ENCODE data around the gene LCT. TPM values are rescaled to one million over a fixed set of nuclear protein-coding genes. Genes with fewer than 3 reads are reported as not detected.
"Not testable (repeated sequence)": the region's sequence is repeated elsewhere in the genome, so short reads cannot be mapped to it uniquely, and the experiment has no call there.

The LCT gene
- total RNA-seq, 2 experiments from 2014 or later: 0.12 to 0.19 TPM

- DNase-seq: no peak
- CTCF ChIA-PET: interaction anchor here (1.0 to 1.1 kb wide), 3 partner anchors 12 to 43 kb away, joined by 3 read pairs; no protein-coding TSS in a partner anchor
- POLR2A ChIA-PET: no interaction called here
- Mint-ChIP-seq H3K36me3 (ENCODE audit: low read depth) (peaks cover 19% of the 10 kb centered on the region), H3K27ac (no peak overlapping the region), H3K4me3 (no peak overlapping the region), H3K4me1 (no peaks in the 10 kb centered on the region), H3K27me3 (no peaks in the 10 kb centered on the region), H3K9me3 (peaks cover 21% of the 10 kb centered on the region)
Measured at GRCh38 chr2:135803278-135803677, 33.7 kb downstream of the LCT start.

DNA sequence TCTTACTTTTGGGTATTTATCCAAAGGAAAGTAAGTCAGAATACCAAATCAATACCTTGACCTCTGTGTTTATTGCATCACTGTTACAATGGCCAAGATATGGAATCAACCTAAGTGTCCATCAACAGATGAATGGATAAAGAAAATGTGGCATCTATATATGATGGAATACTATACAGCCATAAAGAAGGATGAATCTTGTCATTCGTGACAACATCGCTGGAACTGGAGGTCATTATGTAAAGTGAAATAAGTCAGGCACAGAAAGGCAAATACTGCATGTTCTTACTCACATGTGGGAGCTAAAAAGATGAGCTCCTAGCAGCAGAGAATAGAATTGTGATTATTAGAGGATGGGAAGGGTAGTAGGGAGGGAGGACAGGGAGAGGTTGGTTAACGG is 34.6 kb downstream of the LCT start:
- POLR2A ChIA-PET: no interaction called here
- CTCF ChIA-PET: interaction anchor here (0.5 to 1.1 kb wide), 2 partner anchors 13 to 111 kb away, joined by 3 read pairs; no protein-coding TSS in a partner anchor
- Mint-ChIP-seq H3K36me3 (ENCODE audit: low read depth) (peaks cover 19% of the 10 kb centered on the region), H3K27ac (no peak overlapping the region), H3K27me3 (no peaks in the 10 kb centered on the region), H3K9me3 (peaks cover 21% of the 10 kb centered on the region), H3K4me3 (no peak overlapping the region), H3K4me1 (peaks cover 3% of the 10 kb centered on the region)
- no peak for DNase-seq

GRCh38 chr2:135800513-135801460 is 36.2 kb downstream of the LCT start:
- Mint-ChIP-seq H3K4me3 (no peak overlapping the region), H3K27ac (no peak overlapping the region)

DNA sequence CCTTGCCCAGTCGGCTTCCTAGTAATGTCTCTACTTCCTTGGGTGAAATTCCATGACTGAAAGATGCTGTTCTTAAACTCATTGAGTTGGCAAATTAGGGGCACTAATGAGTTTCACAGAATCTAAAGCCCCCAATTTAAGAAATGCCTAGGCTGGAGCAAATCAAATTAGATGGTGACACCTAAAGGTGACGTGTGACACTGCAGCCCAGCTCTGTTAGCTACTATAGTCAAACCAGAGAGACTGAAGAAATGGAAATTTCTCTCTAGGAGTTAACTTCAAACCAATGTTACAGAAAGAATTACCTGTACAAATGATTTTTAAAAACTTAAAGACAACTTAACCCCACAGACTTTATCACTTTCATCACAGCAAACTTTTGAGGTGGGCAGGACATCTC is 37.2 kb downstream of the LCT start:
- Mint-ChIP-seq H3K27me3 (no peaks in the 10 kb centered on the region), H3K36me3 (ENCODE audit: low read depth) (peaks cover 19% of the 10 kb centered on the region), H3K9me3 (peaks cover 21% of the 10 kb centered on the region), H3K27ac (no peak overlapping the region), H3K4me1 (peaks cover 8% of the 10 kb centered on the region), H3K4me3 (no peak overlapping the region)
- POLR2A ChIA-PET: no interaction called here
- DNase-seq: no peak
- CTCF ChIA-PET: interaction anchor here (2.6 kb wide), 1 partner anchor 19 kb away, joined by 6 read pairs; no protein-coding TSS in a partner anchor

More at GRCh38 chr2:135800513-135801460, 36.2 kb downstream of the LCT start:
- CTCF ChIA-PET: interaction anchor here (0.7 kb wide), 1 partner anchor 20 kb away, joined by 3 read pairs; no protein-coding TSS in a partner anchor
- H3K36me3 Mint-ChIP-seq (ENCODE audit: low read depth): peaks cover 19% of the 10 kb centered on the region
- H3K9me3 Mint-ChIP-seq: peaks cover 21% of the 10 kb centered on the region
- no peaks in the 10 kb centered on the region for H3K27me3 Mint-ChIP-seq
- peaks cover 3% of the 10 kb centered on the region for H3K4me1 Mint-ChIP-seq
- DNase-seq: no peak
- POLR2A ChIA-PET: no interaction called here

GRCh38 chr2:135798762-135799161 is 38.2 kb downstream of the LCT start:
- DNase-seq: no peak
- Mint-ChIP-seq H3K36me3 (ENCODE audit: low read depth) (peaks cover 19% of the 10 kb centered on the region), H3K4me3 (no peak overlapping the region), H3K27ac (no peak overlapping the region), H3K27me3 (no peaks in the 10 kb centered on the region), H3K9me3 (peaks cover 21% of the 10 kb centered on the region), H3K4me1 (peaks cover 12% of the 10 kb centered on the region)
- ChIA-PET POLR2A (no interaction called here), CTCF (interaction anchor here (0.7 to 3.3 kb wide), 12 partner anchors 8 to 485 kb away, joined by 3 to 49 read pairs (median 4); no protein-coding TSS in a partner anchor)

DNA sequence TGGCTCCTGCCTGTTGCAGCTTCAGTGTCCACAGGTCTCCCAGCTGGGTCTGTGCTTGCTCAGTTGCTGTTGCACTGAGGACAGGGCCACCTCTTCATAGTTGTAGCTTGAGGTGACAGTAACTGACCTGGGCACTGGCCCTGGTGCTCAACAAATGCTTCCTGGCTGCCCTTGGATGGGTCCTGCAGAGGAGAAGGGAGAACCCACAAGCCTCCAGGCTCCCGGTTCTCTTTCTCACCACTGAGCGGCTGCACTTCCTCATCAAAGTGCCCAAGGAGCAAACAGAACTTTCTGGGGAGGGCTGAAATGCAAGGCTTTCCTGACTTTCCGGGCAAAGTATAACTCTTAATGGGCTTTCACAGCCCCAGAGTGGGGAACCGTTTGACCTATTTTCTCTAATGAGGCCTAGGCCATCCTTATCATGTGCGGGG is 38.7 kb downstream of the LCT start:
- ChIA-PET POLR2A (no interaction called here), CTCF (interaction anchor here (0.7 to 3.3 kb wide), 21 partner anchors 8 to 589 kb away, joined by 3 to 49 read pairs (median 4); no protein-coding TSS in a partner anchor)
- no peak overlapping the region for H3K4me3 Mint-ChIP-seq
- peaks cover 19% of the 10 kb centered on the region for H3K36me3 Mint-ChIP-seq (ENCODE audit: low read depth)
- H3K4me1 Mint-ChIP-seq: peaks cover 12% of the 10 kb centered on the region
- no peak overlapping the region for H3K27ac Mint-ChIP-seq
- no peaks in the 10 kb centered on the region for H3K27me3 Mint-ChIP-seq
- no peak for DNase-seq
- H3K9me3 Mint-ChIP-seq: peaks cover 21% of the 10 kb centered on the region

DNA sequence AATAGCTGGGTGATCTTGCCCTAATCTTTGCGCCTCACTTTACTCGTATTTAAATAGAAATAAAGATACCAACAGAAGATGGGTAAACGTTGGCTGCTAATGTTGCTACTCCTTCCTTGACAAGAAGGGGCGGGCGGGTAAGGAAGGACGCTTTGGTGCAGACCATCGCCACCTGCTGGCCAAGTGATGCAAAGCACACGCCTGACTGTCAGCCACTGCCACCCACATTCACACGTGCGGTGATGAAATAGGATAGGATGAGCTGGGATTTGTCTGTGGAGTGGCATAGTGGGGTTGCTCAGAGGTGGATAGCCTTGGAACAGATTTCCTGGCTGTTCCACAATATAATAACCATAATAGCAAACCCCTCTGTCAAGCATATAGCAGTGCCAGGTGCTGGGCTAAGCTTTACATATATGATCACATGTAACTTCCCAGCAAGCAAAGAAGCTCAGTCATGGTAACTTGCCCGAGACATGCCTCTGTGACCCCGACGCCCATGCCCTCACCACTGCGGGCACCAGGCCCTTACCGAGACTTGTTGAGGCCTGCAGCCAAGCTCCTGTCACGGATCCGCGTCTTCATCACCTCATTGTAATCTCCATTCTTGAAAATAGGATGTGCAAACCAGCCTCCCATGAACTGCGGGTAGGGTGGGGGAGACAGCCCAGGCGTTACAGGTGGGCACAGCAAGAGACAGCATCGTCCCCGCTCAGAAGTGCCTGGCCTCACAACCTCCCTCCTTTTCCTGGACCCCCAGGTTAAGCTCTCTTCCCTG is 39.3 kb downstream of the LCT start:
- Mint-ChIP-seq H3K4me3 (no peak overlapping the region), H3K27ac (no peak overlapping the region), H3K27me3 (no peaks in the 10 kb centered on the region), H3K9me3 (peaks cover 21% of the 10 kb centered on the region), H3K36me3 (ENCODE audit: low read depth) (peaks cover 19% of the 10 kb centered on the region), H3K4me1 (peaks cover 15% of the 10 kb centered on the region)
- peak; percentile 84 for DNase-seq
- CTCF ChIA-PET: interaction anchor here (0.7 to 3.3 kb wide), 24 partner anchors 8 to 589 kb away, joined by 3 to 49 read pairs (median 4); no protein-coding TSS in a partner anchor
- POLR2A ChIA-PET: no interaction called here

DNA sequence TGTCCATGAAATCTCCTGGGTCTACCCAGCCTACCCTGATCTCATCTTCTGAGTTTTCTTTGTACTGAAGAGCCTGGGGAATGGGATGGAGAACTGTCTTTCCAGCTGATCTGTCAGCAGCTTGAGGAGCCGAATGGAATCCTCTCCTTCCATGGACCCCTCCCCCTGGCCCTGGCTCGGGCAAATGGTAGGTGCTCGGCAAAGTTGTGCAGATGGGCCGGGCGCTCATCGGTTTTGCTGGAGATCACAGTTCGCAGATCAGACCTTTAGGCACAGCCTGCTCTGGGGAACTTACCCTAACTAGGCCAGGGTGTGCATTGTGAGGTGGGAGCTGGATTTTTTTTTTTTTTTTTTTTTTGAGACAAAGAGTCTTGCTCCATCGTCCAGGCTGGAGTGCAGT is 40.4 kb downstream of the LCT start:
- Mint-ChIP-seq H3K4me1 (peaks cover 24% of the 10 kb centered on the region), H3K27me3 (no peaks in the 10 kb centered on the region), H3K4me3 (no peak overlapping the region), H3K36me3 (ENCODE audit: low read depth) (peaks cover 19% of the 10 kb centered on the region), H3K9me3 (peaks cover 17% of the 10 kb centered on the region), H3K27ac (no peak overlapping the region)
- ChIA-PET CTCF (interaction anchor here (1.0 to 3.3 kb wide), 8 partner anchors 10 to 111 kb away, joined by 3 to 49 read pairs (median 6); no protein-coding TSS in a partner anchor), POLR2A (no interaction called here)
- DNase-seq: no peak

DNA sequence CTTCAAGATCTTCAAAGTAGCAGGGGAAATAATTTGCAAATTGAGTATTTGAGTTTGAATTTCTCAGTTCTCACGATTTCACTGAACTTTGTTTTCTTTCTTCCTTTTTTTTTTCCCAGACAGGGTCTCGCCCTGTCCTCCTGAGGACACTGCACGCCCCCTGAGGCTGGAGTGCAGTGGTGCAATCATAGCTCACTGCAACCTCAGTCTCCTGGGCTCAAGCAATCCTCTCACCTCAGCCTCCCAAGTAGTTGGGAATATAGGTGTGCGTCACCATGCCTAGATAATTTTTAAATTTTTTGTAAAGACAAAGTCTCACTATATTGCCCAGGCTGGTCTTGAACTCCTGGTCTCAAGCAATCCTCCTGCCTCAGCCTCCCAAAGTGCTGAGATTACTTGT is 41.3 kb downstream of the LCT start:
- Mint-ChIP-seq H3K36me3 (ENCODE audit: low read depth) (peaks cover 13% of the 10 kb centered on the region), H3K4me1 (peaks cover 24% of the 10 kb centered on the region), H3K9me3 (peaks cover 11% of the 10 kb centered on the region)
- H3K27me3 Mint-ChIP-seq, CTCF ChIA-PET, H3K4me3 Mint-ChIP-seq, DNase-seq, POLR2A ChIA-PET, H3K27ac Mint-ChIP-seq: not testable (repeated sequence)

- H3K27me3 Mint-ChIP-seq: no peaks in the 10 kb centered on the region
- ChIA-PET POLR2A (no interaction called here), CTCF (interaction anchor here (1.1 to 2.0 kb wide), 3 partner anchors 13 to 28 kb away, joined by 3 to 6 read pairs (median 3); no protein-coding TSS in a partner anchor)
- no peak overlapping the region for H3K4me3 Mint-ChIP-seq
- H3K27ac Mint-ChIP-seq: no peak overlapping the region
- peaks cover 23% of the 10 kb centered on the region for H3K4me1 Mint-ChIP-seq
- no peaks in the 10 kb centered on the region for H3K9me3 Mint-ChIP-seq
- no peak for DNase-seq
- peaks cover 1% of the 10 kb centered on the region for H3K36me3 Mint-ChIP-seq (ENCODE audit: low read depth)
Measured at GRCh38 chr2:135792401-135793150, 44.4 kb downstream of the LCT start.

DNA sequence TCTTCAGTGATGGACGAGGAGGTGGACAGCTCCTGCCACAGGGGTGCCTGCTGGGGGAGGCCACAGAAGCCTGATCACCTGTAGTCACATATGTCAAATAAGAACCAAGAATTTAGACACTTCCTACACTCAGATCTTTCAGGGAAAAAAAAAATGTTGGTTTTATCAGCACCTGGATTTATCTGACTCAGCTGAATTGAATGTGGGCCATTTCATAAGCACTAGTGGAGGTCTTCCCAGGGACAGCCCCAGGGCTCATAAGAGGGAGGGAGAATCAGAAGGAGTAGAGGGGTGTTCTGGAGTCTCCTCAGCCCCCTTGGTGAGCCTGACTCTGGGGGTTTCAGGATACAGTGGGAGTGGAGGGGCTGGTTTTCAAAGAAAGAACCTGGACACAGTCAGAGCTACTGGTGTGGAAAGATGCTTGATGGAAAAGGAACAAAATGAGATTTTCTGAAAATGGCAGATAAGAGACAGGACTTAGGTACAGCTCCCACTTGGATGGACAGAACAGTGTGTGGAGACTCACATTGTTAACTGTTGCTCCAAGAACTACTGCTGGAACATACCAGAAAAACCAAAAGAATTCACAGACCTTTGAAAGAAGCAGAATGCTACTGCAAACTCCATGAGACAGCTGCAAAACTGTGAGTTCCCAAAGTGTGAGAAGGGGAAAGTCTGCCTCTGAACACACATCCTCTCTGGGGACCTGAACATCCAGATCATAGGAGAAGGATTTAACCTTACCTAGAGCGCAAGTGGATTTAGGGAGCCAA is 45.4 kb downstream of the LCT start:
- Mint-ChIP-seq H3K4me1 (peaks cover 20% of the 10 kb centered on the region), H3K9me3 (no peaks in the 10 kb centered on the region), H3K36me3 (ENCODE audit: low read depth) (peaks cover 8% of the 10 kb centered on the region), H3K4me3 (no peak overlapping the region), H3K27ac (peak overlapping the region; percentile 62), H3K27me3 (no peaks in the 10 kb centered on the region)
- no peak for DNase-seq
- ChIA-PET POLR2A (no interaction called here), CTCF (interaction anchor here (1.1 to 2.0 kb wide), 3 partner anchors 14 to 29 kb away, joined by 3 to 6 read pairs (median 3); no protein-coding TSS in a partner anchor)

Data from activated CD4-positive, alpha-beta T cell treated with anti-CD3 and anti-CD28 coated beads, Interleukin-2, amount 10 ng/mL, durations not matched to agents 7 days and 5 days (primary cell).